GM13977 (cell line): ENCODE data around the gene GNG5.

Experiments used
- DNase-seq: peaks from one replicate; pipeline ENCODE4 v3.0.0; 2012; ENCODE audit warnings: low spot score
- CTCF ChIP-seq: IDR thresholded peaks from 2 replicates; pipeline ENCODE4 v1.5.1; 2012; ENCODE audit warnings: mild to moderate bottlenecking, control low read depth; ENCODE audit not compliant: insufficient read depth; ENCODE audit errors: extremely low read depth, missing control alignments
- in situ Hi-C: fragments of 300-500 bp; cut with MboI; formaldehyde crosslinking; loops from one replicate; pipeline ENCODE4 v1.12.0; 2022; ENCODE audit warnings: low sequenced_read_pairs, low pct_unique_long_range_greater_than_20kb, mixed read lengths, inconsistent platforms; ENCODE audit not compliant: unreplicated experiment

GNG5 gene

GRCh38 chr1:84506002-84506728, at the start of gene GNG5, which contains the start of gene SPATA1:
GNG5 (minus strand) TSS chr1:84506581; CDS start chr1:84506091, 490 bp downstream.
SPATA1 (plus strand) TSS chr1:84506386; CDS start chr1:84516360, 9,974 bp downstream.
- in situ Hi-C loops: no loop called here
- peak; percentile 98 for DNase-seq
- TF ChIP-seq CTCF: no peak

GRCh38 chr1:84550826-84551225, 44.4 kb upstream of the GNG5 start:
- no peak for DNase-seq
- TF ChIP-seq CTCF: no peak
- in situ Hi-C loops: no loop called here

GRCh38 chr1:84541679-84542078, 35.3 kb upstream of the GNG5 start:
- in situ Hi-C loops: no loop called here
- TF ChIP-seq CTCF: peak; percentile 39
- no peak for DNase-seq

GRCh38 chr1:84540759-84541158, 34.4 kb upstream of the GNG5 start:
- no peak for DNase-seq
- in situ Hi-C loops: no loop called here
- no peak for TF ChIP-seq CTCF

GRCh38 chr1:84539972-84540371, 33.6 kb upstream of the GNG5 start:
- DNase-seq: no peak
- no peak for TF ChIP-seq CTCF
- in situ Hi-C loops: no loop called here

- TF ChIP-seq CTCF: no peak
- DNase-seq: no peak
- in situ Hi-C loops: no loop called here
These were observed 32.2 kb upstream of the GNG5 start for GRCh38 chr1:84538599-84538998.
